A673 (cell line): ENCODE data around the gene PRKCA. TPM values are rescaled to one million over a fixed set of nuclear protein-coding genes. Genes with fewer than 3 reads are reported as not detected.

ENCODE experiments used
- BruUV-seq: library from RNA; stranded (reverse); fragments of 400-500 nt; replicated peaks from 2 replicates; lab custom pipeline; 2021; lab: Mats Ljungman, UMichigan
- CTCF ChIA-PET: fragments of 300-600 bp; sonication (Branson Sonifier 250); formaldehyde crosslinking; loops from one replicate; lab custom pipeline; 2022; ENCODE audit warnings: antibody characterized with exemption; lab: Charles Lee
- POLR2A ChIA-PET: fragments of 300-600 bp; sonication (Branson Sonifier 250); formaldehyde crosslinking; loops from one replicate; lab custom pipeline; 2022; ENCODE audit warnings: antibody characterized with exemption; ENCODE audit not compliant: low non-redundant PET; lab: Charles Lee
- DNase-seq: peaks from one replicate; pipeline ENCODE4 v3.0.0-alpha.2; 2015; ENCODE audit warnings: low spot score
- H3K27ac ChIP-seq: fragments of 200-600 bp; sonication (generic); 2 replicates; pipeline ENCODE4 v1.5.1; 2016; ENCODE audit warnings: mixed run types, low read depth, mild to moderate bottlenecking, mixed read lengths, antibody characterized with exemption, low read length; ENCODE audit not compliant: poor library complexity, severe bottlenecking
- H3K27me3 ChIP-seq: fragments of 200-600 bp; sonication (generic); replicated peaks from 2 replicates; pipeline ENCODE4 v1.6.1; 2017; ENCODE audit warnings: mixed run types, low read depth, mild to moderate bottlenecking, mixed read lengths, antibody characterized with exemption, low read length; ENCODE audit not compliant: insufficient read depth, poor library complexity
- H3K36me3 ChIP-seq: fragments of 200-600 bp; sonication (generic); 2 replicates; pipeline ENCODE4 v1.6.1; 2016; ENCODE audit warnings: mixed run types, mild to moderate bottlenecking, mixed read lengths, antibody characterized with exemption, low read length; ENCODE audit not compliant: insufficient read depth, poor library complexity, severe bottlenecking
- H3K4me1 ChIP-seq: fragments of 200-600 bp; sonication (generic); 2 replicates; pipeline ENCODE4 v1.6.1; 2017; ENCODE audit warnings: mixed run types, mild to moderate bottlenecking, mixed read lengths, antibody characterized with exemption, low read length; ENCODE audit not compliant: insufficient read depth, poor library complexity, severe bottlenecking
- H3K4me3 ChIP-seq: fragments of 200-600 bp; sonication (generic); 2 replicates; pipeline ENCODE4 v1.5.1; 2016; ENCODE audit warnings: low read depth, mixed run types, mild to moderate bottlenecking, mixed read lengths, low read length; ENCODE audit not compliant: poor library complexity, severe bottlenecking
- H3K9me3 ChIP-seq: fragments of 200-600 bp; sonication (generic); 2 replicates; pipeline ENCODE4 v1.6.1; 2016; ENCODE audit warnings: mixed run types, low read depth, mild to moderate bottlenecking, mixed read lengths, antibody characterized with exemption, low read length; ENCODE audit not compliant: poor library complexity, severe bottlenecking
- EZH2 ChIP-seq: fragments of 200-600 bp; sonication (generic); IDR thresholded peaks from 2 replicates; pipeline ENCODE4 v1.6.1; 2017; ENCODE audit warnings: borderline replicate concordance, low read depth, mild to moderate bottlenecking, mixed read lengths, antibody characterized with exemption, low read length; ENCODE audit not compliant: poor library complexity, severe bottlenecking
- intact Hi-C: fragments of 100-400 bp; cut with micrococcal nuclease; formaldehyde crosslinking; loops from one replicate; pipeline ENCODE4 v1.10.0; 2022; ENCODE audit not compliant: unreplicated experiment
- total RNA-seq: library from RNA; stranded (reverse); gene quantifications from 2 replicates; pipeline ENCODE4 v1.2.3, GENCODE V29; 2021
- TF ChIP-seq, protein P1 (sequence below): fragments of 300-800, 200-600 bp; sonication (generic); conservative IDR thresholded peaks from 2 replicates; pipeline ENCODE4 v1.5.1; 2017; ENCODE audit warnings: low read depth, mild to moderate bottlenecking, antibody characterized with exemption, low read length, moderate library complexity, mixed read lengths

PRKCA gene
- total RNA-seq, 1 experiment from 2014 or later = 16.3 TPM

DNA sequence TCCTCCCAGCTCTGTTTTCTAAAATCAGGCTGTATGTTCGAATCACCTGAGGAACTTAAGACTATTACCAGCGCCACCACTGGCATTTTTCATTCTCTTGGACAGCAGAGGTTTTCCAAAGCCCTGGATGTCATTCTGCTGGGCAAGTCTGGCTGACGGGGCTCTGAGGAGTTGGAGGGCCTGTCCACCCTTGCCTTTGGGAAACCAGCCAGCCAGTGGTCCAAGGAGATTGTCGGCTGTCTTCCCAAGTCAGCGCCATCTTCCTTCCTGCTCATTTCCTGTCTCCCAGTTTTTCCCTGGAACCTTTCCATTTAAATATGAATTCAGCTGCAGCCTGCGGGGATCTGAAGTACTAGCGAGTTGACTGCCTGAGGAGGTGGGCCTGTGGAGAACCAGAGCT is 258.3 kb downstream of the PRKCA start:
- CTCF ChIA-PET = no interaction called here
- no TSS peak for BruUV-seq
- H3K4me3 ChIP-seq = no peak overlapping the region

GRCh38 chr17:66562119-66562518 is 259.7 kb downstream of the PRKCA start:
- ChIA-PET CTCF (no interaction called here), POLR2A (no interaction called here)
- Histone ChIP-seq H3K9me3 (no peaks in the 10 kb centered on the region), H3K27me3 (no peaks in the 10 kb centered on the region), H3K4me1 (peaks cover 19% of the 10 kb centered on the region), H3K4me3 (no peak overlapping the region), H3K36me3 (no peaks in the 10 kb centered on the region), H3K27ac (no peak overlapping the region)
- intact Hi-C loops = no loop called here
- no TSS peak for BruUV-seq
- TF ChIP-seq, protein P1, sequence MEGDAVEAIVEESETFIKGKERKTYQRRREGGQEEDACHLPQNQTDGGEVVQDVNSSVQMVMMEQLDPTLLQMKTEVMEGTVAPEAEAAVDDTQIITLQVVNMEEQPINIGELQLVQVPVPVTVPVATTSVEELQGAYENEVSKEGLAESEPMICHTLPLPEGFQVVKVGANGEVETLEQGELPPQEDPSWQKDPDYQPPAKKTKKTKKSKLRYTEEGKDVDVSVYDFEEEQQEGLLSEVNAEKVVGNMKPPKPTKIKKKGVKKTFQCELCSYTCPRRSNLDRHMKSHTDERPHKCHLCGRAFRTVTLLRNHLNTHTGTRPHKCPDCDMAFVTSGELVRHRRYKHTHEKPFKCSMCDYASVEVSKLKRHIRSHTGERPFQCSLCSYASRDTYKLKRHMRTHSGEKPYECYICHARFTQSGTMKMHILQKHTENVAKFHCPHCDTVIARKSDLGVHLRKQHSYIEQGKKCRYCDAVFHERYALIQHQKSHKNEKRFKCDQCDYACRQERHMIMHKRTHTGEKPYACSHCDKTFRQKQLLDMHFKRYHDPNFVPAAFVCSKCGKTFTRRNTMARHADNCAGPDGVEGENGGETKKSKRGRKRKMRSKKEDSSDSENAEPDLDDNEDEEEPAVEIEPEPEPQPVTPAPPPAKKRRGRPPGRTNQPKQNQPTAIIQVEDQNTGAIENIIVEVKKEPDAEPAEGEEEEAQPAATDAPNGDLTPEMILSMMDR = no peak
- no peak for TF ChIP-seq EZH2
- no peak for DNase-seq

More for the DNA sequence above, 258.3 kb downstream of the PRKCA start:
- Histone ChIP-seq H3K27me3 (no peaks in the 10 kb centered on the region), H3K27ac (no peak overlapping the region), H3K36me3 (no peaks in the 10 kb centered on the region), H3K4me1 (peaks cover 24% of the 10 kb centered on the region), H3K9me3 (no peaks in the 10 kb centered on the region)
- POLR2A ChIA-PET = interaction anchor here (0.6 kb wide), 1 partner anchor 243 kb away, joined by 3 read pairs; no protein-coding TSS in a partner anchor
- intact Hi-C loops = no loop called here
- TF ChIP-seq EZH2 = no peak
- TF ChIP-seq, protein P1 = no peak
- peak; percentile 15 for DNase-seq

DNA sequence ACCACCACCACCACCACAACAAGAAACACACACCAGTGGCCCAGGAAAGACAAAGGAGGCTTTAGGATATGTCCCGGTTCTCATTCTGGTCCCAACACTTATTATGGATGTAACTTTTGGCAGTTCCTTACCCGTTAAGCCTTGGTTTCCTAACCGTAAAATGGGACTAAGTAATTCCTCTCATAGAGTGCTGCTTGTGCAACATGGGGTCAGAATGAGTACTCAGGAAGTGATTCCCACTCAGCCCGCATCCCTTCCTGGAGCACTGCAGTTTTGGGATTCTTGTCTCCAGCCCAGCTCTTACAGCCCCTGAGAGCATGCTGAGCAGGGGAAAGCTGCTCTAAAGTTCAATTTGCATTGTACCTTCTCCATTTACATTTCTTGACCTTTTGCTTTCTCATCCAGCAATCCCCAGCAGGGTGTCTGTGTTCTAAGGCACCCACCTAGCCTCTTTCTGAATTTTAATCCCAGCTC is 262.6 kb downstream of the PRKCA start:
- no peak overlapping the region for H3K27ac ChIP-seq

More for the DNA sequence above, 262.6 kb downstream of the PRKCA start:
- peak; percentile 69 for DNase-seq
- POLR2A ChIA-PET = no interaction called here
- no peaks in the 10 kb centered on the region for H3K9me3 ChIP-seq
- H3K36me3 ChIP-seq = no peaks in the 10 kb centered on the region
- intact Hi-C loops = no loop called here
- no peak for TF ChIP-seq EZH2
- TF ChIP-seq, protein P1 = no peak
- CTCF ChIA-PET = no interaction called here
- no peaks in the 10 kb centered on the region for H3K27me3 ChIP-seq
- H3K4me3 ChIP-seq = no peak overlapping the region
- BruUV-seq = no TSS peak
- H3K4me1 ChIP-seq = peaks cover 20% of the 10 kb centered on the region
